NCI-H1930 (cell line): ENCODE measurements around the gene TMEM145.
"Not testable (repeated sequence)": the region's sequence is repeated elsewhere in the genome, so short reads cannot be mapped to it uniquely, and the experiment has no call there.

Source experiments
- DNase-seq, 2 experiments: peaks; one replicate each; lab custom pipeline; 2025; lab: John Stamatoyannopoulos, UW

Gene TMEM145

DNA sequence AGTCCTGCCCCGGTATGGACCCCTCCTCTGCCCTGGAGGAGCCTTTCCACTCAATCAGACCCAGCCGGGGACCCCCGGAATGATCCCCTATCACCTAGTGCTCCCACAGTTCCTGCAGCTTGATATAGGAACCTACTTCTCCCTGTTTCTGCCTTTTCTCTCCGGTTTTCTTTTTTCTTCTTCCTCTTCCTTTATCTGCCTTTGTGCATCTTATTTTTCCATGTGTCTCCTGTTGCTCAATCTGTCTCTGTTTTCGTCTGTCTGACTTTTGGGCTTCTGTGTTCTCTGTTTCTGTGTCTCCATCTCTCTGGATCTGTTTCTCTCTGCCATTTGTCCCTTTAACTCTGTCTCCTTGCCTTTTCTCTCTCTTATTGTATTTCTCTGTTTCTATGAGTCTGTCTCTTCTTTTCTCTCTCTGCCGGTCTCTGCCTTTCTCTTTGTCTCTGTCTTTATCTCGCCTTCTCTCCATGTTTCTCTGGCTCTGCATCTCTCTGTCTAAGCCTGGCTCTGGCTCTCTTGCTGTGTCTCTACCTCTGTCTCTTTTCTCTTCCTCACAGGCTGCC, 22.3 kb downstream of the TMEM145 start:
- no peak for DNase-seq

DNA sequence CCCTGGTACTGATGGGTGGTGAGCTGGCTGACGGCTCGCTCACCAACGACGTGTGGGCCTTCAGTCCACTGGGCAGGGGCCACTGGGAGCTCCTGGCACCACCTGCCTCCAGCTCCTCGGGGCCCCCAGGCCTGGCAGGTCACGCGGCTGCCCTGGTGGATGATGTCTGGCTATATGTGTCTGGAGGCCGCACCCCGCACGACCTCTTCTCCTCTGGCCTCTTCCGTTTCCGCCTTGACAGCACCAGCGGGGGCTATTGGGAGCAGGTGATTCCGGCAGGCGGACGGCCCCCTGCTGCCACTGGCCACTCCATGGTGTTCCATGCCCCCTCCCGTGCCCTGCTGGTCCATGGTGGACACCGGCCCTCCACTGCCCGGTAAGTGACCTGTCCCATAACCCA, 22.9 kb downstream of the TMEM145 start:
- DNase-seq: no peak

- DNase-seq: not testable (repeated sequence)
Measured at GRCh38 chr19:42339126-42339860, 26.2 kb downstream of the TMEM145 start.

GRCh38 chr19:42339922-42340321, 26.8 kb downstream of the TMEM145 start:
- not testable (repeated sequence) for DNase-seq

DNA sequence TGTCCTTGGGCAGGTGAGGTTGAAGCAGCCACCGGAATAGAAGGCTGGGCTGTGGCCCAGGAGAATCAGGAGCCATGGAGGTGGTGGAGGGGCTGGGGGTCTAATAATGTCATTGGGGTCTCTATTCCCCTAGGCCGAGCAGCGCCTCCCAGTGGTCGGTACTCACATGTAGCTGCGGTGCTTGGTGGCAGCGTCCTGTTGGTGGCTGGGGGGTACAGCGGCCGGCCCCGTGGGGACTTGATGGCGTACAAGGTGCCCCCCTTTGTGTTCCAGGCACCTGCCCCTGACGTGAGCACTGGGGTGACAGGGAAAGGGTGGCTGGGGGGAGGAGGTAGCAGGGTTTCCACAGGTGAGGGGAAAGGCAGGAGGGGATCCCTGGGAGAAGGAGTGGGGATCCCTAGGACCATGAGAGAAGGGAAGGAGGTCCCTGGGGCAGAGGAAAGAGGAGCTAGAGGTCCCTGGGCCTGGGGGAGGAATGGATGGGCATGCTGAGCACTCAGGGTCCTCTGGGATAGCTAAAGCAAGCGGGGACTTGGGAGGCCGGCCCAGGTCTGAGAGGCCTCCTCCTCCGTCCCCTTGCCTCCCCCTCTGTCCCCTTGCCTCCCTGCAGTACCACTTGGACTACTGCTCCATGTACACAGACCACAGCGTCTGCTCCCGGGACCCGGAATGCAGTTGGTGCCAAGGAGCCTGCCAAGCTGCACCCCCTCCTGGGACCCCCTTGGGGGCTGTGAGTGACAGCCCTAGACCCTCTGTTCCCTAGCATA, 30.4 kb downstream of the TMEM145 start:
- no peak for DNase-seq

- no peak for DNase-seq
Measured at GRCh38 chr19:42344336-42344893, 31.3 kb downstream of the TMEM145 start.

DNA sequence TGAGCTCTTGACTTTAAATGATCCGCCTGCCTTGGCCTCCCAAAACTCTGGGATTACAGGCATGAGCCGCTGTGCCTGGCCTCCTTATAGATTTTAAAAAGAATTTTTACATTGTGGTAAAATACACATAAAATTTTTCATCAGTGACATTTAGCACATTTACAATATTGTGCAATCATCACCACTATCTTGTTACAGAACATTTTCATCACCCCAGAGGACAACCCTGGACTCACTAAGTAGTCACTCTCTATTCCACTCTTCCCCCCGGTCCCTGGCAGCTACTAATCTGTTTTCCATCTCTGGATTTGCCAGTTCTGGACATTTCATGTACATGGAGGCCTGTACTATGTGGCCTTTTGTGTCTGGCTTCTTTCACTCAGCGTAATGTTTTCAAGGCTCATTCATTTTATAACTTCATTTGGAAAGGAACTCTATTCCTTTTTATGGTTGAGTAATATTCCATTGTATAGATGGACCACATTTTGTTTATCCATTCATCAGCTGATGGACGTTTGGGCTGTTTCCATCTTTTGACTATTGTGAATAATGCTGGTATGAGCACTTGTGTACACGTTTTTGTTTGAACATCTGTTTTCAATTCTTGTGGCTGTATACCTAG, 32.2 kb downstream of the TMEM145 start:
- no peak for DNase-seq

DNA sequence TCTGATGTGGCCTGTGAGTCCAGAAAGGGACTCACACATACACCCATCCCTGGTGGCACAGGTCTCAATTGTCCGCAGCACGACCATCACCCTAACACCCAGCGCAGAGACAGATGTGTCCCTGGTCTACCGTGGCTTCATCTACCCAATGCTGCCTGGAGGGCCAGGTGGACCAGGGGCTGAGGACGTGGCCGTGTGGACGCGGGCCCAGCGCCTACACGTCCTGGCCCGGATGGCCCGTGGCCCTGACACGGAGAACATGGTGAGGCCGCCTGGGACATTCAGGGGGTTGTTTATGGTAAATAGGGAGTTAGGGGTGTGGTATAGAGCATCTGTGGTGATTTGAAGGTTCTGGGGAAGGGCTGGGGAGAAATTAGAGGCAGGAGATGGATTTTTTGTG, 35.1 kb downstream of the TMEM145 start:
- DNase-seq: no peak

GRCh38 chr19:42349378-42350107, 36.4 kb downstream of the TMEM145 start:
- no peak for DNase-seq

GRCh38 chr19:42350417-42350816, 37.3 kb downstream of the TMEM145 start:
- DNase-seq: no peak

- DNase-seq: no peak
Measured at GRCh38 chr19:42351079-42351735, 38.1 kb downstream of the TMEM145 start.

DNA sequence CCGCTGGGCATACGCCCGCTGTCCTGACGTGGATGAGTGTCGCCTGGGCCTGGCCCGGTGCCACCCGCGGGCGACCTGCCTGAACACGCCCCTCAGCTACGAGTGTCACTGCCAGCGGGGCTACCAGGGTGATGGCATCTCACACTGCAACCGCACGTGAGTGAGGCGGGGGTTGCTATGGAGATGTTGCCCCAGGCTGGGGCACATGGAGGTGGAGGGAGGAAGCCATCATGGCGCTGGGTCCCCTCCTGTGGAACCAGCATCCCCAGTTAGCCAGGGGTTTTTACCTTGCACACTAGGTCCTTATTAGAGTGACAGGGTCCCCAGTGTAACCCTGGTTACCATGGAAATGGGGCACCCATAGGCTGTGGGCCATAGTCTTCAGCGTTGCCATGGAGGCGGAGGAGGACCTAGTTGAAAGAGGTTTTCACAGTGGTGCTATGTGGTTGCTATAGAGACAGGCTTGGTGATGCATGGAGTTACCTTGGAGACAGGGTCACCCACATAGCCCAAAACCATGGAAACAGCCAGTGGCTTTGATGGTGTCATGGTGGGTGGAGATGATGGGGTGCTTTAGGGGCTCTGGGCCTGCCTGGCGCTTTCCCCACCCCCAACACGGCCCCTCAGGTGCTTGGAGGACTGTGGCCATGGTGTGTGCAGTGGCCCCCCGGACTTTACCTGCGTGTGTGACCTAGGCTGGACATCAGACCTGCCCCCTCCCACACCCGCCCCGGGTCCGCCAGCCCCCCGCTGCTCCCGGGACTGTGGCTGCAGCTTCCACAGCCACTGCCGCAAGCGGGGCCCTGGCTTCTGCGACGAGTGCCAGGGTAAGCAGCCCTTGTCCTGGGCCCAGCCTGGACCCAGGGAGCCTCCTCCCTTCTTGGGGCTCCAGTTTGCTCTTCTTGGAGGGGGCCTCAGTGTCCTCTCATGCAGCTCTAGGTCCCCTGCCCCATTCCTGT, 39.5 kb downstream of the TMEM145 start:
- no peak for DNase-seq

DNA sequence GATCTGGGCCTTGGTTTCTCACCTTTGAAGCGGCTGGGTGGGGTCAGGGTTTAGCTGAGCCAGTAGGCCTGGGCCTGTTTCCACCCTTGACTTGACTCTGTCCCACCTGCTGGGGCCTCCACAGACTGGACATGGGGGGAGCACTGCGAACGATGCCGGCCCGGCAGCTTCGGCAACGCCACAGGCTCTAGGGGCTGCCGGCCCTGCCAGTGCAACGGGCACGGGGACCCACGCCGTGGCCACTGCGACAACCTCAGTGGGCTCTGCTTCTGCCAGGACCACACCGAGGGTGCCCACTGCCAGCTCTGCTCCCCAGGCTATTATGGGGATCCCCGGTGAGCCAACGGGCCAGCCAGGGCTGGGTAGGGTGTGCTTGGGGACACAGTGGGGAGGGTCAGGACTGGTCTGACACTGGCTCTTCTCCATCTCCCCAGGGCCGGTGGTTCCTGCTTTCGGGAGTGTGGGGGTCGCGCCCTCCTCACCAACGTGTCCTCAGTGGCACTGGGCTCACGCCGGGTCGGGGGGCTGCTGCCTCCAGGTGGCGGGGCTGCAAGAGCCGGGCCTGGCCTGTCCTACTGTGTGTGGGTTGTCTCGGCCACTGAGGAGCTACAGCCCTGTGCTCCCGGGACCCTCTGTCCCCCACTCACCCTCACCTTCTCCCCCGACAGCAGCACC, 40.4 kb downstream of the TMEM145 start:
- no peak for DNase-seq

GRCh38 chr19:42355896-42356295, 42.8 kb downstream of the TMEM145 start:
- DNase-seq: no peak

DNA sequence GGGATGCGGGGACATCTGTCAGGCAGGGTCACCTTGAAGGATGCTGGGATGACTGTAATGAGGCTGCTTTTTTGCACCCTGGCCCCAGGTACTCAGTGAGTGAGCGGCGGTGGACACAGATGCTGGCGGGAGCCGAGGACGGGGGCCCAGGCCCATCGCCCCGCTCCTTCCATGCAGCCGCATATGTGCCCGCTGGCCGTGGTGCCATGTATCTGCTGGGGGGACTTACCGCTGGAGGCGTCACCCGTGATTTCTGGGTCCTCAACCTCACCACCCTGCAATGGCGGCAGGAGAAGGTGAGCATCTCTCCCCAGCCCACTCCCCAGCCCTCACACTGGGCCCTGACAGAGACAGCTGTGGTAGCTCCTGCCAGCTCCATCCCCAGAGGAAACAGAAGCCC, 43.6 kb downstream of the TMEM145 start:
- no peak for DNase-seq

DNA sequence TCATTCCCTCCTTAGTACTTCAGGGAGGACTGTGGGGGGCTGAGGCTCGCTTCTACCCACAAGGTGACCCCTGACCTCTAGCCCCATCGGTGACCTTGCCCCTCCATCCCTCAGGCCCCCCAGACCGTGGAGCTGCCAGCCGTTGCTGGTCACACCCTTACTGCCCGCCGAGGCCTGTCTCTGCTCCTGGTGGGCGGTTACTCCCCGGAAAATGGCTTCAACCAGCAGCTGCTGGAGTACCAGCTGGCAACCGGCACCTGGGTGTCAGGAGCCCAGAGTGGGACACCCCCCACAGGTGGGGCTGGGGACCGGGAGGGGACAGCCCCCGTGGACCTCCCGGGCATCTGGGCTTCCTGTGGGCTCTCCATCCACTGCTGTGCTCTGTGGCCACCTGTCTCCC, 44.2 kb downstream of the TMEM145 start:
- no peak for DNase-seq

DNA sequence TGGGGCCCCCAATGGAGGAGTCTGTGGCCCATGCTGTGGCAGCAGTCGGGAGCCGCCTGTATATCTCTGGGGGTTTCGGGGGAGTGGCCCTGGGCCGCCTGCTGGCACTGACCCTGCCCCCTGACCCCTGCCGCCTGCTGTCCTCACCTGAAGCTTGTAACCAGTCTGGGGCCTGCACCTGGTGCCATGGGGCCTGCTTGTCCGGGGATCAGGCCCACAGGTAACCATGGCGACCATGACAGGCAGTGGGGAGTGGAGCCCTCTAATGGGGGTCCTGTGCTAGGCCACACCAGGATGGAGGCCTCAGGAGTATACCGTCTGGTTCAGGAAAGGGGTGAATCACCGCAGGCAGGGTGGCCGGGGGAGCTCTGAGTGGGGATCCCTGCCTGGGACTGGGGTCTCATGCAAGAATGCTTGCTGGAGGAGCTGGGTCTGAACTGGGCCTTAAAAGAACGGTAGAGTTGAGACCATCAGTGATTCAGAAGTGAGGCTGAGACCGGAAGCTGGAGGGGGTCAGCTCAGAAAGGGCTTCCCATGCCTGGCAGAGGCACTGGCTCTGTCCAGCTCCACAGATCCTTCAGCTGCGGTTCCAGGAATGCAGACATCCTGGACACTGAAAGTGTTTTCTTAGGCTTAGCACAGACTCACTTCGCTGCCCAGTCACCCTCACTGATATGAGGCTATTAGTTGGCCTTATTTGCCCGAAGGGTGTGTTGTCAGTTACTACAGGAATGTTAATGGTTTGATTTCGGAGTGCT, 47.9 kb downstream of the TMEM145 start:
- no peak for DNase-seq

DNA sequence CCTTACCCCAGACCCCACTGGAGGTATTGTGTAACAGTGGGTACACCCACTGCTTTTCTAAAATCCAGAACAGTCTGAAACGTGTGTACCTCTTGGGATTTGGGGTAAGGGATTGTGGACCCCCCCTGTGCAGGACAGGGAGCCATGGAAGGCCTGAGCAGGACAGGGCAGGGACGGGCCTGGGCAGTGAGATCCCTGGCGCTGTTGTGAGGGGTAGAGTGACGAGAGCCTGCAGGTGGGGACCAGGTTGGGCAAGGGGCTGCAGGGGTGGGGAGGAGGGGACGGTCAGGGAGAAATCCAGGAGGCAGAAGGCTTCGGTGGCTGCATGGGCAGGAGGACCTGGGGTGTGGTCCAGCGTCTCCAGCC, 48.4 kb downstream of the TMEM145 start:
- no peak for DNase-seq

GRCh38 chr19:42362342-42362741, 49.2 kb downstream of the TMEM145 start:
- DNase-seq: no peak
